KBM-7 (cell line): ENCODE results near the gene MKKS.
"Not testable (repeated sequence)": the region's sequence is repeated elsewhere in the genome, so short reads cannot be mapped to it uniquely, and the experiment has no call there.

Experiments
- DNase-seq: peaks from one replicate; pipeline ENCODE4 v3.0.0-alpha.2; 2015
- in situ Hi-C: fragments of 300-500 bp; cut with MboI; formaldehyde crosslinking; loops from 2 replicates; pipeline ENCODE4 v1.14.3; 2020; ENCODE audit warnings: low sequenced_read_pairs, low pct_unique_long_range_greater_than_20kb, mixed read lengths

MKKS gene

GRCh38 chr20:10427060-10427692, 6.8 kb downstream of the MKKS start:
- DNase-seq: peak; percentile 33
- in situ Hi-C loops: no loop called here

- no peak for DNase-seq
- in situ Hi-C loops: no loop called here
These were observed 10.3 kb downstream of the MKKS start for GRCh38 chr20:10423735-10424134.

- in situ Hi-C loops: no loop called here
- DNase-seq: no peak
These were observed 14.4 kb downstream of the MKKS start for GRCh38 chr20:10419550-10420133.

GRCh38 chr20:10417218-10417617, 16.8 kb downstream of the MKKS start:
- DNase-seq, in situ Hi-C loops: not testable (repeated sequence)

GRCh38 chr20:10415013-10415650, 18.9 kb downstream of the MKKS start:
- no peak for DNase-seq
- in situ Hi-C loops: no loop called here

DNA sequence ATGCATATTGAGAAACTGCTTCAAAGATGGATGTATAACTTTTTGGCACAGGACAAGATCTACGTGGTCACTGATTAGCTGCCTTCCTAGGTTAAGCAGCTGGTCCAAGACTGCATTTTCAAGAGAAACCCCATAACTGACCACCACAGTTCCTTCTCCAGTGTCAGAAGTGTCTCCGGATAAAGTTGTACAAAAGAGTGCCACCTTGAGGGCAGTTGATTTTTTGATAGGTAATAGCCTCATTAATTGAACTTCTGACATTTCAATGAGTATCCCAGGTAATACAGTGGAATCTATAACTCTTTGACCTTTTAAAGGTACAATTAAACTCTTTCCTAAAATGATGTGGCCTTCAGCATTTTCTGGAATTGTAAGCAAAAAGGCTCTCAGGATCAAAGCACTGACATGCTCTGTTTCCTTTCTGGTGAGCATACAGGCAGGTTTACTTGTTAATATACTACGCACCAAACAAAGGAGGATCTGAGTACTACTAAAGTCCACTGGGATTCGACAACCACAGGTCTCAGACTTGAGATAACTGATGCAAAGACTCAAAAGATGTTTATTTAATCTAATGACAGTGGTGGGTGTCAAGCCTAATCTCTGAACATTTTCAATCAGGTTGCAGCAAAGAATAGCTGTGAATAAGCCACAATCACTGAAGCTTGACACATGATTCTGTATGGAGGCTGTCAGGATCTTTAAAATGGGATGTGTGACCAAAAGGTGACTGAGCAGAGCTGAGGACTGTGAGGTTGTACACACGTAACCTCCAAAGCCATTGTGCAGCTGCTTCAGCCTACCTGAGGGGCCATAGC, 21.2 kb downstream of the MKKS start:
- no peak for DNase-seq
- in situ Hi-C loops: no loop called here

- in situ Hi-C loops: no loop called here
- no peak for DNase-seq
These were observed 22.3 kb downstream of the MKKS start for GRCh38 chr20:10411673-10412072.

GRCh38 chr20:10408108-10408813, 25.8 kb downstream of the MKKS start:
- in situ Hi-C loops: no loop called here

DNA sequence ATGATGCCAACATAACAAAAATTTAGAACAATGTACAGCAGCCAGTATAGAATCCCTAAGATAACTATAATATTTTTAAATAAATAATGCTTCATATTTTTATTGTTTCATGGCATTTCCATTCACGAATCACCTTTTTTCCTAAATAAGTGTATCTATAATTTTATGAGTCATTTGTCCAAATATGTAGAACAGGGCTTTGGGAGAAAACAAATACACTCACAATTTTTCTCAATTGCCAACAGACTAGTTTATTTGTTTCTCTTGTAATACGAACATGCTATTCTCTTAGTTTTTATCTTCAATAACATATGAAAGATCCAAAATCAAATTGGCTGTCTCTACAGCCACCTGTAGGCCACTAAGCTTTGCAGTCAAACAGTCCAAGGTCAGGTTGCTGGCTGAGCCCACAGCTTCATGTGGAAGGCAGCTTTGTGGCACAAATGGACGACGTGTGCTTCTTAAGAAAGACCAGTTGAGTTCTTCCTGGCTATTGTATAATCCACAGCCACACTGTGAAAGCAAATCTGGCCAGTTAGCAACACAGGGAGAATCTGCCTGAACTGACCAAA, 29.0 kb downstream of the MKKS start:
- no peak for DNase-seq
- in situ Hi-C loops: no loop called here

More at GRCh38 chr20:10408108-10408813, 25.8 kb downstream of the MKKS start:
- no peak for DNase-seq

DNA sequence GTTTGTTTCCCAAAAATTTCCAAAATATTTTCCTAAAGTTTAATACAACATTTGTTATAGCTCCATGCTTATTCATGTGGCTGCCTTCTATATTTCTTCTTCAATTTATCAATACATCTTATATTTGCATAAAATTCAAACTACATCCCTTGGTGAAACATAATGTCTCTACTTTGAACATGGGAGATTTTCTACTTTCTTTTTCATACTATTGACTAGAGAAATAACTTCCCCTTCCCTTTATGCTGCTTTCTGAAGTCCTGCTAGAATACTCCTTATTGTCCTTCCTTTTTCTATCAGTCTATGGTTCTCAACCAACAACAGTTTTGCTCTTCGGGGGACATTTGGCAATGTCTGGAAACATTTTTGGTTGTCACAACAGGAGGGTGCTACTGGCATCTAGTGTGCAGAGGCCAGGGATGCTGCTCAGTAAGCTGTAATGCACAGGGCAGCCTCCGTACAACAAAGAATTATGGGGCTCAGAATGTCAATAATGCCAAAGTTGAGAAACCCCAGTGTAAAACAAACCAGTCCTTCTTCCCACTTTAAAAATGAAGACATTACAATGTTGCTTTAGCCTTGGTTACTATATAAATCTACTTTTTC, 29.9 kb downstream of the MKKS start:
- no peak for DNase-seq
- in situ Hi-C loops: no loop called here

DNA sequence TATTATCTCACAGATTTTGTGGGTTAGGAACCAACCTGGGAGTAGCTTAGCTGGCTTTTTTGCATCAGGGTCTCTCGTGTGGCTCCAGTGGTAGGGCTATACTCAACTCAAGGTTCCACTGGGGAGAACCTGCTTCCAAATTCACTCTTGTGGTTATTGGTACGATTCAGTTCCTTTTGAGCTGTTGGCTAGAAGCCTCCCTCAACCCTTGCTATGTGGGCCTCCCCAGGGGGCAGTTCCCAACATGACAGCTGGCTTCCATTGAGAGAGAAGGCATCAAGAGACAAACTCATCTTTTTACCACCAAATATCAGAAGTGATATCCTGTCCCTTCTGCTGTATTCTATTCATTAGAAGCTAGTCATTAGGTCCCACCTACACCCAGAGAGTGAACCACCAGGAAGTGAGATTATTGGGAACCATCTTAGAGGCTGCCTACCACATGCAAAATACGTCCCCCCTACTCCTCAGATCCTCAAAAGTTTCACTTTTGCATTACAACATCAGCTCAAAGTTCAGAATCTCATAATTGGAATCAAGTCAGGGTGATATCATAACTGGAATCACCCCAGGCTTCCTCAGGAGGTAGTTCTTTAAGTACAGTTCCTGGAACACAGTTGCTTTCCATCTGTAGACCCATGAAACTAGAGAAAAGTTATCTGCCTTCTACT, 30.9 kb downstream of the MKKS start:
- in situ Hi-C loops: no loop called here
- DNase-seq: no peak

DNA sequence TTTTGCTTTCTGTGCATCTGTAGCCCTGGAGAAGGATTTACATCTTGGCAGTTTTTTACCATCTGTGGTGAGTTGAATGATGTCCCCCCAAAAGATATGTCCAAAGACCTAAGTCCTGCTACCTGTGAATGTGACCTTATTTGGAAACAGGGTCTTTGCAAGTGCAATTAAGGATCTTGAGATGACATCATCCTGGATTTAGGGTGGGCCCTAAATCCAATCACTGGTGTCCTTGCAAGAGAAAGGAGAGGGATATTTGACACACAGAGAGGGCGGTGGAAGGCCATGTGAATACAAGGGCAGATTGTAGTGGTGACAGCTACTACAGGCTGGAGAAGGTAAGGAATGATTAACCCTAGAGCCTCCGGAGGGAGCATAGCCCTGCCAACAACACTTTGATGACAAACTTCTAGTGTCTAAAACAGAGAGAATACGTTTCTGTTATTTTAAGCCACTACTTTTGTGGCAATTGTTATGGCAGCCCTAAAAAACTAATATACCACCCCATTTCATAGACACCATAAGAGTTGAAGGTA, 35.1 kb downstream of the MKKS start:
- in situ Hi-C loops: no loop called here
- no peak for DNase-seq

DNA sequence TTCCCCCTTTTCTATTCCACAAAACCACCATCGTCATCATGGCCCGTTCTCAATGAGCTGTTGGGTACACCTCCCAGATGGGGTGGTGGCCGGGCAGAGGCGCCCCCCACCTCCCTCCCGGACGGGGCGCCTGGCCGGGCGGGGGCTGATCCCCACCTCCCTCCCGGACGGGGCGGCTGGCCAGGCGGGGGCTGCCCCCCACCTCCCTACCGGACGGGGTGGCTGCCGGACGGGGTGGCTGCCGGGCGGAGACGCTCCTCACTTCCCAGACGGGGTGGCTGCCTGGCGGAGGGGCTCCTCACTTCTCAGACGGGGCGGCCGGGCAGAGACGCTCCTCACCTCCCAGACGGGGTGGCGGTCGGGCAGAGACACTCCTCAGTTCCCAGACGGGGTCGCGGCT, 39.3 kb downstream of the MKKS start:
- in situ Hi-C loops, DNase-seq: not testable (repeated sequence)

GRCh38 chr20:10390709-10391108, 43.3 kb downstream of the MKKS start:
- in situ Hi-C loops: no loop called here
- DNase-seq: no peak

DNA sequence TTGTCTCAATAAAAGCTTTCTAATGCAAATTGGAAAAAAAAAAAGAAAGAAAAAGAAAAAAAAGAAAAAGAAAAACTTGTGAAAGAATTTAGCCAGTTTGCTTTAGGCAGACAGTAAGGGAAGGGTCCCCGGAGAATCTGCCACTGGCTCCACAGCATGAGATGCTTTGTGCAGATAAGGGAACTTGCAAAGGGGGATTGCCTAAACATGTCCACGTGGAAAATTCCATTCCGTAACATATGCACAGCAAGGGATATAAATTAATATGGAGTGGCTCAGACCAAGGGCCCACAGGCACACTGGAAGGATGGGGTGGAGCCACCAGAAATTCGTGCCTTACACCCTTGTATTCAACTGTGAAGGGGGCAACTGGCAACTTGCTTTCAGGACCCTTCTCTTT, 45.4 kb downstream of the MKKS start:
- DNase-seq: peak; percentile 12
- in situ Hi-C loops: no loop called here

- in situ Hi-C loops: no loop called here
- DNase-seq: no peak
These were observed 46.3 kb downstream of the MKKS start for GRCh38 chr20:10387686-10388085.

DNA sequence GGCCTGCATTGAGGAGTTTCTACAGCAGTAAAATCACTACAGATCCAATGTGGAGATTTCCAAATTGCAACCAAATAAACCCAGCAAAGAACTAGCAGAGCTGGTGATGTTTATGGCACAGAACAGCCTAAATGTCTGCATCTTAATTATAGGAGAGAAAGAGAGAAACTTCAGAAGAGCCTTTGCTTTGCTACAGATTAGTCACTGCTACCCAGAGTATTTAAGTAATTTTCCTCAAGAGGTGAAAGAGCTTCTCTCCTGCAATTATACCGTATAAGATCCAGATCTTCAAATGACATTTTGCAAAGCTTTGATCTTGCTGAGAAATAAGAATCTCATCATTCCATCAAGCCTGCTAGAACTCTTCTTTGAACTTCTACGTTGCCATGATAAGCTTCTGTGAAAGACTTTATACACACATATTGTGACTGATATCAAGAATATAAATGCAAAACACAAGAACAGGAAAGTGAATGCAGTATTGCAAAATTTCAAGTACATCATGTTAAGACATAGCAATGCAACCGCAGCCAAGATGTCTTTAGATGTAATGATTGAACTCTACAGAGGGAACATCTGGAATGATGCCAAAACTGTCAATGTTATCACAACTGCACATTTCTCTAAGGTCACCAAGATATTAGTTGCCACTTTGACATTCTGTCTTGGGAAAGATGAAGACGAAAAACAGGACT, 48.0 kb downstream of the MKKS start:
- DNase-seq: no peak
- in situ Hi-C loops: no loop called here
